Thoracic aorta (tissue), 2 donors: ENCODE measurements around the gene COX18. TPM values are rescaled to one million over a fixed set of nuclear protein-coding genes. Genes with fewer than 3 reads are reported as not detected.

ENCODE experiments used
- ATAC-seq: fragments of 150-250 bp; one replicate; pipeline ENCODE4 v1.8.0; 2017; ENCODE audit warnings: low read depth; ENCODE audit not compliant: insufficient number of reproducible peaks, low FRiP score
- DNase-seq: peaks from one replicate; pipeline ENCODE4 v3.0.0-alpha.2; 2020; ENCODE audit warnings: low spot score
- H3K27ac ChIP-seq, 2 donors: fragments of 200-600 bp; sonication (generic); 1 replicate in 1 of 2; 2 replicates in 1 of 2; pipeline ENCODE4 v1.5.1; 2016; ENCODE audit warnings: mild to moderate bottlenecking in 2 of 2, moderate library complexity in 2 of 2
- H3K27me3 ChIP-seq: fragments of 200-600 bp; sonication (generic); replicated peaks from 2 replicates; pipeline ENCODE4 v1.6.0; 2016; ENCODE audit warnings: mild to moderate bottlenecking; ENCODE audit not compliant: insufficient read depth
- H3K36me3 ChIP-seq: fragments of 200-600 bp; sonication (generic); one replicate; pipeline ENCODE4 v1.5.1; 2016
- H3K4me1 ChIP-seq, 2 donors: fragments of 200-600 bp; sonication (generic); 1 replicate in 1 of 2; 2 replicates in 1 of 2; pipeline versions ENCODE4 v1.5.1 to v1.6.0; 2016; ENCODE audit warnings: low read depth in 2 of 2, mild to moderate bottlenecking in 1 of 2; ENCODE audit not compliant: control insufficient read depth in 1 of 2
- H3K4me3 ChIP-seq: fragments of 200-600 bp; sonication (generic); 2 replicates; pipeline ENCODE4 v1.5.1; 2016; ENCODE audit warnings: mild to moderate bottlenecking
- H3K9me3 ChIP-seq: fragments of 200-600 bp; sonication (generic); 2 replicates; pipeline ENCODE4 v1.5.1; 2016
- CTCF ChIP-seq: fragments of 200-600 bp; sonication (generic); IDR thresholded peaks from one replicate; pipeline ENCODE4 v1.5.1; 2019; ENCODE audit warnings: antibody characterized with exemption
- total RNA-seq, 2 donors: library from RNA; depleted of rRNA; stranded (reverse); fragments of >200 nt; gene quantifications; one replicate each; pipeline versions ENCODE4 v1.1.0 to v1.2.3, GENCODE V29; 2016

Gene COX18
- total RNA-seq, 2 donors from 2014 or later: 10.9 to 16.5 TPM

GRCh38 chr4:73018595-73018994, 50.9 kb downstream of the COX18 start:
- Histone ChIP-seq H3K36me3 (no peaks in the 10 kb centered on the region), H3K27ac (no peak overlapping the region), H3K9me3 (no peaks in the 10 kb centered on the region), H3K27me3 (no peaks in the 10 kb centered on the region), H3K4me1 (no peaks in the 10 kb centered on the region), H3K4me3 (no peak overlapping the region)
- DNase-seq (no peak), ATAC-seq (no peak)
- no peak for TF ChIP-seq CTCF

DNA sequence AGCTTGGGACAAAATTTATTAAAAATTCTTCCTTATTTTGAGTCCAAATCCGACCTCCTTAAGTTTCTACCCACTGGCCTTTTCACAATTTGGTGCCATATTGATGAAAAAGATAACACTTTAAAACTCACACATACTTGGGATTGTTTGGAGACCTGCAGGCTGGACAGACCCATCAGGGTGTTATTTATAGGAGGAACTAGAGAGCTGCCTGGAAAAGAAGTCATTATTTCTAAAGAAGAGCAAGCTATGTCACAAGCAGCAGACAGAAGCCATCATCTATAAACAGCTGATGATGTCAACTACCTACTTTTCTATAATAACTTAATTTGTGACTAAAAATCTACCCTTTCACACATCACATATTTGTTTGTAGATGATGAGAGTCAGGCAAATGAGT, 56.2 kb downstream of the COX18 start:
- Histone ChIP-seq H3K27ac (no peak overlapping the region), H3K4me3 (no peak overlapping the region), H3K36me3 (no peaks in the 10 kb centered on the region), H3K4me1 (peaks cover 4 to 6% of the 10 kb centered on the region in 2 donors), H3K27me3 (no peaks in the 10 kb centered on the region), H3K9me3 (no peaks in the 10 kb centered on the region)
- no peak for ATAC-seq
- no peak for TF ChIP-seq CTCF
- DNase-seq: no peak

DNA sequence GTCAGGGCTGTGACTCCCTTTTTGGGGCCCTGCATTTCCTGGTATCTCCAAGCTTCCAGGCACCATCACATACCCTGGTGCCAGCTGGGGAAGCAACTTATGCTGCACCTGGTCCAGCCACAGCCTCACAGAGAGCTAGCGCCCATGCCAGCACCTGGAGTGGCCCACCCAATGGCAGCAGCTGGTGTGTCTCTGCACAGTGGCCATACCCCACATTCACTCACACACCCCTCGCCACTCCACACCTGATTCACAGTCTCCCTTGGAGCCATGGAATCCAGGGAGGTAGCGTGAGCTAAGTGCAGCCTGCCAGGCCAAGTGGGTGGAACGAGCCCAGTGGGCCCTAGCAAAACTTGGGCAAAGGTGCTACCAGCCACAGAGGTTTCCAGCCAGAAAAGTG, 56.8 kb downstream of the COX18 start:
- Histone ChIP-seq H3K9me3 (no peaks in the 10 kb centered on the region), H3K27ac (no peak overlapping the region), H3K36me3 (no peaks in the 10 kb centered on the region), H3K4me3 (no peak overlapping the region), H3K27me3 (no peaks in the 10 kb centered on the region), H3K4me1 (peaks cover 7 to 11% of the 10 kb centered on the region in 2 donors)
- DNase-seq (no peak), ATAC-seq (no peak)
- no peak for TF ChIP-seq CTCF

- Histone ChIP-seq H3K4me3 (no peak overlapping the region), H3K9me3 (no peaks in the 10 kb centered on the region), H3K4me1 (peaks cover 7 to 13% of the 10 kb centered on the region in 2 donors), H3K27me3 (no peaks in the 10 kb centered on the region), H3K27ac (no peak overlapping the region), H3K36me3 (no peaks in the 10 kb centered on the region)
- DNase-seq: no peak
- no peak for ATAC-seq
- TF ChIP-seq CTCF: no peak
These were observed 57.9 kb downstream of the COX18 start for GRCh38 chr4:73011629-73011985.

DNA sequence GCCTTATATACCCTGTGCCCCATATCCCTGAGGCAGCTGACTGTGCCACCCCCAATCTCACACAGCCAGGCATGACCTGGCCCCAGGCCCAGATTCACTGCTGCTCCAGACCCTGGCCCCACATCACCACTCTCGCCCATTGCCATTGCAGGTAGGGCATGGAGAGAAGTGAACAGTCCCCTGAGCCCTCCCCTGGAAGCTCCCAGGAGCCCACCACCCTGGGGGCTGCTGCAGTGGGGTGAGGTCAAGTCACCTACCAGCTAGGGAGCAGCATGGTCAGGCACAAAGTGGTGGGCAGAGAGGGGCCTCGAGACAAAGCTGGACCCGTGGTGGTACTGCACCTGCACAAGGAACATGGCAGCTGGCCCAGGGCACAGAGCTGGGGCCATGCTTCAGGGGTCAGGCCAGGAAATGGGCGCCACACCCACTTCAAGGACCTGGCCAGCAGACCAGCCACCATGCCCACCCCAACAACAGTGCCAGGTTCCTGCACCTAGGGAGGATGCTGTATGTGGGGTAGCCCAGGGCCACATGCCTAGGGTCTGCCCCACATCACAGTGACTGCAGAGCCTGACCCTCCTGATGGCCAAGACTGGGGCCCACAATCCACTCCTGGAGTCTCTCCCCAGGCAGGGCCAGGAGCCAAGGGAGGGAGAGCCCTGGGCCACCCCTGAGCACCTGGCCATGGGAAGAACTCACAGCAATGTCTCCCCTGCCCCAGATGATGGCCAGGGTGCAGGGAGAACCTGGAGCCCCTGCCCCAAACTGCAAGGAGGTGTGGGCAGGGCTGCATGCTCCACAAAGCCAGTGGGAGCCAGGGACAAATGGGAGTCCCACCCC, 58.5 kb downstream of the COX18 start:
- ATAC-seq: no peak
- TF ChIP-seq CTCF: no peak

More for the DNA sequence above, 58.5 kb downstream of the COX18 start:
- no peak for DNase-seq
- peaks cover 7 to 13% of the 10 kb centered on the region in 2 donors for H3K4me1 ChIP-seq
- no peak overlapping the region for H3K27ac ChIP-seq
- H3K36me3 ChIP-seq: no peaks in the 10 kb centered on the region
- H3K4me3 ChIP-seq: no peak overlapping the region
- no peaks in the 10 kb centered on the region for H3K9me3 ChIP-seq
- H3K27me3 ChIP-seq: no peaks in the 10 kb centered on the region
